CD4-positive, alpha-beta T cell treated with Interleukin-17A for 1 hour (primary cell): ENCODE results near the gene TMPRSS3.

Source experiments
- DNase-seq: peaks from one replicate; pipeline ENCODE4 v3.0.0-alpha.2; 2020

Gene TMPRSS3

GRCh38 chr21:42330380-42331371, 65.2 kb downstream of the TMPRSS3 start:
- DNase-seq = no peak

- DNase-seq = no peak
Measured at GRCh38 chr21:42324896-42325295, 71.0 kb downstream of the TMPRSS3 start.
